B cell (primary cell): ENCODE results near the gene OLIG3. TPM values are rescaled to one million over a fixed set of nuclear protein-coding genes. Genes with fewer than 3 reads are reported as not detected.

Experiments used
- ATAC-seq: fragments of 200-7000 bp; cut with Tn5 transposase; one replicate; pipeline ENCODE4 v1.10.0; 2021; ENCODE audit warnings: low read depth, mild to moderate bottlenecking, moderate number of reproducible peaks, moderate library complexity
- CTCF ChIA-PET: fragments of 350-600 bp; sonication (Branson Sonifier 250); formaldehyde crosslinking; loops from one replicate; lab custom pipeline; 2021; ENCODE audit warnings: antibody characterized with exemption, inconsistent platforms; lab: Charles Lee
- POLR2A ChIA-PET: fragments of 350-600 bp; sonication (Branson Sonifier 250); formaldehyde crosslinking; loops from one replicate; lab custom pipeline; 2021; ENCODE audit warnings: antibody characterized with exemption; lab: Charles Lee
- DNase-seq: peaks from one replicate; pipeline ENCODE4 v3.0.0; 2013
- H2AFZ ChIP-seq: 2 replicates; pipeline ENCODE4 v1.6.1; 2012; ENCODE audit warnings: mild to moderate bottlenecking, low read depth, low read length; ENCODE audit not compliant: insufficient read depth, poor library complexity, severe bottlenecking
- H3K27ac ChIP-seq, 2 donors: 1 replicate in 1 of 2; 2 replicates in 1 of 2; pipeline ENCODE4 v1.5.1; 2012 to 2013; ENCODE audit warnings: low read length in 2 of 2, mild to moderate bottlenecking in 2 of 2, moderate library complexity in 1 of 2
- H3K27me3 ChIP-seq, 4 experiments: fragments of 200-600 bp in 1 of 4; sonication (generic) in 1 of 4; replicated peaks in 1 of 4; 1 replicate in 2 of 4; 2 replicates in 2 of 4; pipeline versions ENCODE4 v1.6.1 to v1.7.0; 2013 to 2016; ENCODE audit warnings: low read length in 3 of 4, mild to moderate bottlenecking in 2 of 4, mixed read lengths in 1 of 4, moderate library complexity in 1 of 4; ENCODE audit not compliant: insufficient read depth in 4 of 4, control insufficient read depth in 3 of 4; ENCODE audit errors: control extremely low read depth in 1 of 4
- H3K36me3 ChIP-seq, 2 experiments: replicated peaks in 1 of 2; 1 replicate in 1 of 2; 2 replicates in 1 of 2; pipeline versions ENCODE4 v1.6.1 to v1.7.1; 2013; ENCODE audit warnings: low read length in 1 of 2; ENCODE audit not compliant: insufficient read depth in 2 of 2, control insufficient read depth in 1 of 2; ENCODE audit errors: control extremely low read depth in 1 of 2, extremely low read depth in 1 of 2
- H3K4me1 ChIP-seq, 2 donors: fragments of 200-600 bp in 1 of 2; sonication (generic) in 1 of 2; 1 replicate in 1 of 2; 2 replicates in 1 of 2; pipeline versions ENCODE4 v1.5.1 to v1.6.1; 2013 to 2017; ENCODE audit warnings: low read length in 2 of 2; ENCODE audit not compliant: control insufficient read depth in 2 of 2, insufficient read depth in 2 of 2
- H3K4me2 ChIP-seq: replicated peaks from 2 replicates; pipeline ENCODE3; 2012; ENCODE audit warnings: mild to moderate bottlenecking, low read depth, low read length; ENCODE audit not compliant: poor library complexity, severe bottlenecking
- H3K4me3 ChIP-seq, 5 experiments: fragments of 200-600 bp in 1 of 5; sonication (generic) in 1 of 5; 1 replicate in 3 of 5; 2 replicates in 2 of 5; pipeline versions ENCODE4 v1.5.1 to v1.7.0; 2011 to 2016; ENCODE audit warnings: low read length in 4 of 5, mild to moderate bottlenecking in 4 of 5, low read depth in 2 of 5, control low read depth in 1 of 5, moderate library complexity in 1 of 5; ENCODE audit not compliant: insufficient read depth in 1 of 5; ENCODE audit errors: control extremely low read depth in 1 of 5, extremely low read depth in 1 of 5
- H3K79me2 ChIP-seq: fragments of 200-600 bp; sonication (generic); one replicate; pipeline ENCODE4 v1.6.0; 2016; ENCODE audit warnings: low read length; ENCODE audit not compliant: control insufficient read depth, insufficient read depth
- H3K9ac ChIP-seq: fragments of 200-600 bp; sonication (generic); 2 replicates; pipeline ENCODE4 v1.6.1; 2017; ENCODE audit warnings: mild to moderate bottlenecking, low read length, moderate library complexity
- H3K9me3 ChIP-seq, 3 donors: one replicate each; pipeline versions ENCODE4 v1.6.1 to v1.7.1; 2013; ENCODE audit warnings: low read length in 2 of 3; ENCODE audit not compliant: control insufficient read depth in 2 of 3, insufficient read depth in 1 of 3; ENCODE audit errors: control extremely low read depth in 1 of 3
- H4K20me1 ChIP-seq: 2 replicates; pipeline ENCODE4 v1.6.0; 2012; ENCODE audit warnings: mild to moderate bottlenecking, low read length; ENCODE audit not compliant: insufficient read depth, control insufficient read depth, poor library complexity, severe bottlenecking
- H3K27ac Mint-ChIP-seq: one replicate; pipeline ENCODE4 v1.8.0; 2021; ENCODE audit warnings: mixed read lengths
- H3K27me3 Mint-ChIP-seq: one replicate; pipeline ENCODE4 v1.8.0; 2021; ENCODE audit warnings: mixed read lengths
- H3K4me1 Mint-ChIP-seq: one replicate; pipeline ENCODE4 v1.8.0; 2021; ENCODE audit warnings: mixed read lengths
- H3K4me3 Mint-ChIP-seq: one replicate; pipeline ENCODE4 v1.8.0; 2021; ENCODE audit warnings: mixed read lengths
- H3K9me3 Mint-ChIP-seq: one replicate; pipeline ENCODE4 v1.8.0; 2022; ENCODE audit warnings: mixed read lengths; ENCODE audit not compliant: insufficient read depth
- EZH2 ChIP-seq: IDR thresholded peaks from 2 replicates; pipeline ENCODE4 v1.6.1; 2012; ENCODE audit warnings: borderline replicate concordance, low read depth, mild to moderate bottlenecking, moderate library complexity, low read length; ENCODE audit not compliant: insufficient read depth, poor library complexity, severe bottlenecking
- WGBS: methylation state at CpG from one replicate; pipeline ENCODE4 v1.1.5; 2013; ENCODE audit warnings: missing lambda C conversion rate; ENCODE audit not compliant: insufficient coverage; 5-methylcytosine and 5-hydroxymethylcytosine counted together
- intact Hi-C: fragments of 100-400 bp; cut with micrococcal nuclease; formaldehyde crosslinking; loops from one replicate; pipeline ENCODE4 v1.10.0; 2022
- polyA plus RNA-seq: library from polyadenylated mRNA; depleted of rRNA; stranded (reverse); fragments of >200 nt; gene quantifications from 2 replicates; pipeline ENCODE4 v1.2.3, GENCODE V29; 2012
- total RNA-seq, 2 donors: library from RNA; stranded (reverse); fragments of 120-200 nt in 1 of 2; gene quantifications; 1 replicate in 1 of 2; 2 replicates in 1 of 2; pipeline versions ENCODE4 v1.2.3 to v1.2.4, GENCODE V29; 2013 to 2022
- TF ChIP-seq, protein P1 (sequence below): fragments of 200-600 bp; IDR thresholded peaks from one replicate; pipeline ENCODE4 v1.8.0; 2022; ENCODE audit warnings: antibody characterized with exemption, mild to moderate bottlenecking

OLIG3 gene
- total and polyA plus RNA-seq, 2 donors (not counting 1 experiment from before 2014, with no cell fraction given) = not detected

- Histone ChIP-seq H3K79me2 (no peaks in the 10 kb centered on the region), H3K27me3 (peaks cover 0 to 6% (median 3%) of the 10 kb centered on the region in 4 experiments), H3K36me3 (no peaks in the 10 kb centered on the region), H3K4me1 (no peaks in the 10 kb centered on the region), H3K9me3 (peaks cover 0 to 12% (median 8%) of the 10 kb centered on the region in 3 donors), H3K27ac (no peak overlapping the region), H4K20me1 (no peaks in the 10 kb centered on the region), H3K4me3 (no peak overlapping the region), H3K9ac (no peak overlapping the region), H3K4me2 (no peak overlapping the region), H2AFZ (no peak overlapping the region)
- CTCF ChIA-PET = no interaction called here
- WGBS = no CpG with 5 or more reads among the region's 1 CpG
- no peak overlapping the region for H3K4me3 Mint-ChIP-seq
- intact Hi-C loops = no loop called here
- POLR2A ChIA-PET = no interaction called here
- DNase-seq (no peak), ATAC-seq (no peak)
- peaks cover 4% of the 10 kb centered on the region for H3K9me3 Mint-ChIP-seq
- no peak for TF ChIP-seq EZH2
- TF ChIP-seq, protein P1, sequence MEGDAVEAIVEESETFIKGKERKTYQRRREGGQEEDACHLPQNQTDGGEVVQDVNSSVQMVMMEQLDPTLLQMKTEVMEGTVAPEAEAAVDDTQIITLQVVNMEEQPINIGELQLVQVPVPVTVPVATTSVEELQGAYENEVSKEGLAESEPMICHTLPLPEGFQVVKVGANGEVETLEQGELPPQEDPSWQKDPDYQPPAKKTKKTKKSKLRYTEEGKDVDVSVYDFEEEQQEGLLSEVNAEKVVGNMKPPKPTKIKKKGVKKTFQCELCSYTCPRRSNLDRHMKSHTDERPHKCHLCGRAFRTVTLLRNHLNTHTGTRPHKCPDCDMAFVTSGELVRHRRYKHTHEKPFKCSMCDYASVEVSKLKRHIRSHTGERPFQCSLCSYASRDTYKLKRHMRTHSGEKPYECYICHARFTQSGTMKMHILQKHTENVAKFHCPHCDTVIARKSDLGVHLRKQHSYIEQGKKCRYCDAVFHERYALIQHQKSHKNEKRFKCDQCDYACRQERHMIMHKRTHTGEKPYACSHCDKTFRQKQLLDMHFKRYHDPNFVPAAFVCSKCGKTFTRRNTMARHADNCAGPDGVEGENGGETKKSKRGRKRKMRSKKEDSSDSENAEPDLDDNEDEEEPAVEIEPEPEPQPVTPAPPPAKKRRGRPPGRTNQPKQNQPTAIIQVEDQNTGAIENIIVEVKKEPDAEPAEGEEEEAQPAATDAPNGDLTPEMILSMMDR = no peak
- no peaks in the 10 kb centered on the region for H3K4me1 Mint-ChIP-seq
- no peak overlapping the region for H3K27ac Mint-ChIP-seq
- peaks cover 45% of the 10 kb centered on the region for H3K27me3 Mint-ChIP-seq
Observed at GRCh38 chr6:137530404-137530803, 36.2 kb upstream of the OLIG3 start.

- ATAC-seq = no peak
- peaks cover 0 to 5% of the 10 kb centered on the region in 2 donors for H3K4me1 ChIP-seq
- no peak overlapping the region for H3K4me3 ChIP-seq
- H3K9ac ChIP-seq = no peak overlapping the region
- peaks cover 0 to 12% (median 8%) of the 10 kb centered on the region in 3 donors for H3K9me3 ChIP-seq
- no peak overlapping the region for H3K4me2 ChIP-seq
- H3K79me2 ChIP-seq = no peaks in the 10 kb centered on the region
- peaks cover 0 to 24% (median 8%) of the 10 kb centered on the region in 4 experiments for H3K27me3 ChIP-seq
- no peak overlapping the region for H2AFZ ChIP-seq
- peaks cover 47% of the 10 kb centered on the region for H3K27me3 Mint-ChIP-seq
- H3K4me3 Mint-ChIP-seq = no peak overlapping the region
- no peak overlapping the region for H3K27ac Mint-ChIP-seq
- no peak overlapping the region for H3K27ac ChIP-seq
- no peak for DNase-seq
- CTCF ChIA-PET = no interaction called here
- peaks cover 4% of the 10 kb centered on the region for H3K9me3 Mint-ChIP-seq
- no peaks in the 10 kb centered on the region for H4K20me1 ChIP-seq
- no peaks in the 10 kb centered on the region for H3K4me1 Mint-ChIP-seq
- POLR2A ChIA-PET = no interaction called here
- no peaks in the 10 kb centered on the region for H3K36me3 ChIP-seq
- intact Hi-C loops = no loop called here
- TF ChIP-seq EZH2 = no peak
- TF ChIP-seq, protein P1 = no peak
- WGBS = 57% methylated on average over 1 of the region's 7 CpGs
Observed at GRCh38 chr6:137522831-137523230, 28.6 kb upstream of the OLIG3 start.
